Stimulated activated CD4-positive, alpha-beta T cell treated with anti-CD3 and anti-CD28 coated beads, Interleukin-12 subunit alpha, Interleukin-12 subunit beta, amount 100 ng/mL, for 48 hours (primary cell): ENCODE results near the gene ZNF837.

Source experiments
- DNase-seq, 3 donors: peaks; one replicate each; pipeline ENCODE4 v3.0.0-alpha.2; 2020; ENCODE audit warnings: low read depth in 2 of 3, low spot score in 1 of 3

Gene ZNF837

GRCh38 chr19:58372311-58373133 lies 8.3 kb downstream of the ZNF837 start:
- DNase-seq: no peak

GRCh38 chr19:58368561-58369360 lies 12.1 kb downstream of the ZNF837 start:
- DNase-seq: no peak

- DNase-seq: no peak
These were observed 13.0 kb downstream of the ZNF837 start for GRCh38 chr19:58367698-58368454.

GRCh38 chr19:58366585-58367430 lies 14.0 kb downstream of the ZNF837 start:
- no peak for DNase-seq

GRCh38 chr19:58364146-58364545 lies 16.7 kb downstream of the ZNF837 start:
- DNase-seq: no peak

- DNase-seq: peak; percentile 94 to 96 (median 95)
These were observed 18.4 kb downstream of the ZNF837 start, which contains the start of gene ZNF497 for GRCh38 chr19:58362272-58362994. TSS of gene ZNF497 (minus strand) at chr19:58362751. CDS start at chr19:58357635, 5,116 bp downstream.

GRCh38 chr19:58361900-58362271 lies 18.9 kb downstream of the ZNF837 start:
- peak; percentile 25 to 47 (median 47) for DNase-seq

- DNase-seq: no peak
These were observed 23.2 kb downstream of the ZNF837 start for GRCh38 chr19:58357481-58358145.

- no peak for DNase-seq
These were observed 23.9 kb downstream of the ZNF837 start for GRCh38 chr19:58356766-58357480.

GRCh38 chr19:58355908-58356765 lies 24.7 kb downstream of the ZNF837 start:
- DNase-seq: no peak

- DNase-seq: no peak
These were observed 25.5 kb downstream of the ZNF837 start for GRCh38 chr19:58355215-58355796.

- DNase-seq: no peak
These were observed 26.3 kb downstream of the ZNF837 start for GRCh38 chr19:58354478-58355030.

GRCh38 chr19:58353717-58354477 lies 26.9 kb downstream of the ZNF837 start:
- DNase-seq: no peak

- no peak for DNase-seq
These were observed 27.8 kb downstream of the ZNF837 start, which contains the start of gene A1BG for GRCh38 chr19:58352760-58353671. TSS of gene A1BG (minus strand) at chr19:58353492. CDS start at chr19:58353437, 55 bp downstream.
